Duodenal mucosa (tissue), 2 donors: ENCODE results near the gene HMCN2.

Experiments used
- H3K27ac ChIP-seq: one replicate; pipeline ENCODE4 v1.7.0; 2013; ENCODE audit warnings: low read depth, low read length
- H3K27me3 ChIP-seq, 2 donors: one replicate each; pipeline ENCODE4 v1.7.0; 2013; ENCODE audit warnings: low read length in 2 of 2, control low read depth in 1 of 2; ENCODE audit not compliant: insufficient read depth in 2 of 2, control insufficient read depth in 1 of 2
- H3K36me3 ChIP-seq, 2 donors: one replicate each; pipeline ENCODE4 v1.7.0; 2013; ENCODE audit warnings: low read length in 2 of 2, control low read depth in 1 of 2; ENCODE audit not compliant: insufficient read depth in 2 of 2, control insufficient read depth in 1 of 2
- H3K4me1 ChIP-seq, 2 donors: one replicate each; pipeline ENCODE4 v1.7.0; 2013; ENCODE audit warnings: low read length in 2 of 2, control low read depth in 1 of 2; ENCODE audit not compliant: insufficient read depth in 2 of 2, control insufficient read depth in 1 of 2
- H3K4me3 ChIP-seq, 2 donors: one replicate each; pipeline ENCODE4 v1.7.0; 2013; ENCODE audit warnings: low read length in 2 of 2, low read depth in 1 of 2
- H3K9ac ChIP-seq, 2 donors: one replicate each; pipeline ENCODE4 v1.7.0; 2013; ENCODE audit warnings: low read length in 2 of 2, low read depth in 1 of 2
- H3K9me3 ChIP-seq, 2 donors: one replicate each; pipeline ENCODE4 v1.7.0; 2013; ENCODE audit warnings: low read length in 2 of 2, control low read depth in 1 of 2; ENCODE audit not compliant: control insufficient read depth in 1 of 2

HMCN2 gene

GRCh38 chr9:130283539-130284248 is 18.1 kb downstream of the HMCN2 start:
- Histone ChIP-seq H3K36me3 (no peaks in the 10 kb centered on the region), H3K9me3 (no peaks in the 10 kb centered on the region), H3K9ac (no peak overlapping the region), H3K4me1 (peaks cover 6 to 9% of the 10 kb centered on the region in 2 donors), H3K4me3 (no peak overlapping the region), H3K27me3 (peaks cover 0 to 14% of the 10 kb centered on the region in 2 donors), H3K27ac (no peak overlapping the region)

- no peaks in the 10 kb centered on the region for H3K9me3 ChIP-seq
- no peak overlapping the region for H3K4me3 ChIP-seq
- H3K27me3 ChIP-seq = peaks cover 0 to 14% of the 10 kb centered on the region in 2 donors
- H3K4me1 ChIP-seq = peaks cover 6 to 9% of the 10 kb centered on the region in 2 donors
- H3K27ac ChIP-seq = no peak overlapping the region
- H3K9ac ChIP-seq = no peak overlapping the region
- H3K36me3 ChIP-seq = no peaks in the 10 kb centered on the region
Measured at GRCh38 chr9:130284249-130284625, 18.7 kb downstream of the HMCN2 start.

GRCh38 chr9:130284690-130285089 is 19.1 kb downstream of the HMCN2 start:
- Histone ChIP-seq H3K4me1 (peaks cover 6 to 9% of the 10 kb centered on the region in 2 donors), H3K4me3 (no peak overlapping the region), H3K9ac (no peak overlapping the region), H3K27me3 (peaks cover 0 to 14% of the 10 kb centered on the region in 2 donors), H3K27ac (no peak overlapping the region), H3K36me3 (no peaks in the 10 kb centered on the region), H3K9me3 (no peaks in the 10 kb centered on the region)

GRCh38 chr9:130285271-130285670 is 19.7 kb downstream of the HMCN2 start:
- Histone ChIP-seq H3K27me3 (peaks cover 0 to 14% of the 10 kb centered on the region in 2 donors), H3K4me1 (peaks cover 6 to 9% of the 10 kb centered on the region in 2 donors), H3K27ac (no peak overlapping the region), H3K9me3 (no peaks in the 10 kb centered on the region), H3K4me3 (no peak overlapping the region), H3K9ac (no peak overlapping the region), H3K36me3 (no peaks in the 10 kb centered on the region)

- Histone ChIP-seq H3K9me3 (no peaks in the 10 kb centered on the region), H3K9ac (no peak overlapping the region), H3K4me3 (no peak overlapping the region), H3K4me1 (peaks cover 6 to 9% of the 10 kb centered on the region in 2 donors), H3K36me3 (no peaks in the 10 kb centered on the region), H3K27me3 (peaks cover 0 to 14% of the 10 kb centered on the region in 2 donors), H3K27ac (no peak overlapping the region)
Measured at GRCh38 chr9:130286072-130286770, 20.7 kb downstream of the HMCN2 start.

- Histone ChIP-seq H3K9ac (no peak overlapping the region), H3K4me1 (peaks cover 6 to 9% of the 10 kb centered on the region in 2 donors), H3K27ac (no peak overlapping the region), H3K27me3 (peaks cover 0 to 14% of the 10 kb centered on the region in 2 donors), H3K4me3 (no peak overlapping the region), H3K9me3 (no peaks in the 10 kb centered on the region), H3K36me3 (no peaks in the 10 kb centered on the region)
Measured at GRCh38 chr9:130286781-130287428, 21.3 kb downstream of the HMCN2 start.

- Histone ChIP-seq H3K9ac (no peak overlapping the region), H3K27ac (no peak overlapping the region), H3K4me3 (no peak overlapping the region), H3K9me3 (no peaks in the 10 kb centered on the region), H3K36me3 (no peaks in the 10 kb centered on the region), H3K4me1 (peaks cover 6 to 9% of the 10 kb centered on the region in 2 donors), H3K27me3 (peaks cover 0 to 9% of the 10 kb centered on the region in 2 donors)
Measured at GRCh38 chr9:130287736-130288135, 22.2 kb downstream of the HMCN2 start.

GRCh38 chr9:130288393-130288792 is 22.8 kb downstream of the HMCN2 start:
- Histone ChIP-seq H3K4me3 (no peak overlapping the region), H3K27ac (no peak overlapping the region), H3K36me3 (no peaks in the 10 kb centered on the region), H3K4me1 (peaks cover 6 to 9% of the 10 kb centered on the region in 2 donors), H3K9ac (no peak overlapping the region), H3K27me3 (peaks cover 0 to 10% of the 10 kb centered on the region in 2 donors), H3K9me3 (no peaks in the 10 kb centered on the region)

- Histone ChIP-seq H3K36me3 (no peaks in the 10 kb centered on the region), H3K9ac (no peak overlapping the region), H3K27me3 (peaks cover 0 to 12% of the 10 kb centered on the region in 2 donors), H3K4me3 (no peak overlapping the region), H3K4me1 (peaks cover 6 to 9% of the 10 kb centered on the region in 2 donors), H3K27ac (no peak overlapping the region), H3K9me3 (no peaks in the 10 kb centered on the region)
Measured at GRCh38 chr9:130288926-130289690, 23.5 kb downstream of the HMCN2 start.
